GM21390 (cell line): ENCODE data around the gene C22orf39.
A peak's percentile ranks its signal among the peaks of the same experiment; 100 is the strongest.

Source experiments
- ATAC-seq: cut with Tn5 transposase; IDR thresholded peaks from one replicate; pipeline ENCODE4 v1.9.1; 2021; ENCODE audit not compliant: unreplicated experiment

C22orf39 gene, protein sequence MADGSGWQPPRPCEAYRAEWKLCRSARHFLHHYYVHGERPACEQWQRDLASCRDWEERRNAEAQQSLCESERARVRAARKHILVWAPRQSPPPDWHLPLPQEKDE

DNA sequence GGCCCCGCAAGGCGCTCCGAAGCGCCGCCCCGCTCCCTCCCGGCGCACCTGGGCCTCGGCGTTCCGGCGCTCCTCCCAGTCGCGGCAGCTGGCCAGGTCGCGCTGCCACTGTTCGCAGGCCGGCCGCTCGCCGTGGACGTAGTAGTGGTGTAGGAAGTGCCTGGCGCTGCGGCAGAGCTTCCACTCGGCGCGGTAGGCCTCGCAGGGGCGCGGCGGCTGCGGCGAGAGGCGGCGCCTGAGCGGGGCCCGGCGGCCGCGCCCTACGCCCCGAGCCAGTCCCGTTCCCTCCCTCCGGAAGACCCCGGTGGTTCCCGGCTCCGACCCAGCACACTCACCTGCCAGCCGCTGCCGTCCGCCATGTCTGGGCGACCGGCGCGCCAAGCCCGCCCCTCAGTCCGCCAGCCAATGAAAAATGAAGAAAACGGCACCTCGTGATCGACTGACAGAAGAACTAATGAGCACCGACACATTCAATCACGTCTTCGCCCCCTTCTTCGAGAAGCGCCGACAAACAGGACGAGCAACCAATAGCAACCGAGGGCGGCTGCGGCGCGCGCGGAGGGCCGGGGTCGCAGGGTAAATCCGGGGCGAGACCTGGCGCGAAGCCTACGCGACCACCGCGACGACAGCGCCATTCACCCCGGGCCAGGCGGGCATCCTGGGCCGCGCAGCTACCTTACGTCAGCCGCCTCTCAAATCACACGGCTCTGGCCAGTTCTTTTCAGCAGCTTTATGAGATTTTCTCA, at the start of gene C22orf39:
Gene C22orf39, minus strand, starts transcription at position 382 of the 746 bp plus-strand sequence. Its CDS starts 23 bp downstream, at position 359.
- ATAC-seq, result peak; percentile 76

DNA sequence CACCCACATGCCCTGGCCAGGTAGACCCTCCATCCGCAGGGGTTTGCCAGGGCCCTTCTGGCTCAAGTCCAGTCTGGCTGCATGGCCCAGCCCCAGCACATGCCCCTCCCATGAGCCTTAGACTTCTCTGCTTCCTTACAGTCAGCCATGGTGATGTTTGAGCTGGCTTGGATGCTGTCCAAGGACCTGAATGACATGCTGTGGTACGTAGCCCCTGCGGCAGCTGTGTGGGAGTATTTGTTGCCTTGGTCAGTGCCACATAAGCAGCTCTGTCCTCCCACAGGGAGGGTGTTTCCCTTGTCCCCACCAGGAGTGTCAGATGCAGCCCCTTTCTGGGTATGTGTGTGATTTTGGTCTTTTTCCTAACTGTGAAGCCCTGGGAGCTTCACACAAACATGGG, 49.7 kb upstream of the C22orf39 start:
- no peak for ATAC-seq

DNA sequence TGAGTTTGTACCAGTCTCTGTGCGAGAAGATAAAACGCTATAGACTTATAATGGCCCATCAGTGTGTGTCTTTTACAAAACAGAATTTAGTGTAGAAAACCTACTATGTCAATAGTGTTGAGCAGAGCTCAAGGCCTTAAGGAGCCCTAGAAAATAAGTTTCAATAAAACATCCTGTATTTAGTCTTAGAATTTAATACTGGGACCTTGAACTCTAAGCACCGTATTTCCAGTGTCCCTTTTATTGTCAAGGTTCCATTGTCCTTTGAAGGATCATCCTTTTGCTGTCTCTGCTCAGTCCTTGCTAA, 48.8 kb upstream of the C22orf39 start:
- no peak for ATAC-seq

DNA sequence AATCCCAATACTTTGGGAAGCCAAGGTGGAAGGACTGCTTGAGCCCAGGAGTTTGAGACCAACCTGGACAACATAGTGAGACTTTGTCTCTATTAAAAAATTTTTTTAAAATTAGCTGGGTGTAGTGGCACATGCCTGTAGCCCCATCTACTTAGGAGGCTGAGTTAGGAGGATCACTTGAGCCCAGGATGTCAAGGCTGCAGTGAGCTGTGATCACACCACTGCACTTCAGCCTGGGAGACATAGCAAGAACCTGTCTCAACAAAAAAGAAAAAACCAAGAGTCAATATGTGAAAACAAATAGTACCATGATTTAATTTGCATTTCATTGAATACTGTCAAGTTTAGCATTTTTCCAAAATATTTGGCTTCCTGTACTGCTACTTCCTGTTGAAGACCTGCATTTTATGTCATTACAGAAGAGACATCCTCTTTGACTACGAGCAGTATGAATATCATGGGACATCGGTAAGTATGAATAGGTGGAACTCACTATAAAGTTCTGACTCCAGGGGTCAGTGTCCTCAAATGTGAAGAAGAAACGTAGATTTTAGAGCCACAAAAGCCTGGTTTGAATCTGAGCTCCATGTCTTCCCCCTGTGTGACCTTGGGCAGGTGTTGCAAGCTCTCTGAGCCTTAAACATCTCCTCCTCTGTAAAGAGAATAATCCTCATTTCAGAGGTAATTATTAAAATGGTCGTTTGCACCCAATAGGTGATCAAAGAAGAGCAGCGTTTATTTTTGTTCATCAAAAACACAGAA, 48.2 kb upstream of the C22orf39 start:
- ATAC-seq, result no peak

DNA sequence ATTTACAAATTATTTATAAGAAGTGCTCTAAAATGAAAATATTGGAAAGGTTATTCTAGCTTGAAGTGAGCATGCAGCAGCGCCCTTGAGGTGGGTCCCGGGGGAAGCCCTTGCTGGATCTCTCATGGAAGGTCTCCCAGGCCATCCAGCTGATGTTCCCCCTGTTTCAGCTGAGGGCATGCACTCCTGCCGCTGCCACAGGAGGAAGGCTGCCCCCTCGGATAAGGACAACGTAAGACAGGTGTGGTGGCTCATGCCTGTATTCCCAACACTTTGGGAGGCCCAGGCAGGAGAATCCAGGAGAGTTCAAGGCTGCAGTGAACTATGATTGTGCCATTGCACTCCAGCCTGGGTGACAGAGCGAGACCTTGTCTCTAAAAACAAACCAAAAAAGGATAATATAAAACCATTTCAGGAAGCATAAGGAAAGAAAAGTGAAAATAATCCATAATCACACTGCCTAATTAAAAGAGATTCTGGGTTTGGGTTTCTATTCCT, 47.2 kb upstream of the C22orf39 start:
- no peak for ATAC-seq

DNA sequence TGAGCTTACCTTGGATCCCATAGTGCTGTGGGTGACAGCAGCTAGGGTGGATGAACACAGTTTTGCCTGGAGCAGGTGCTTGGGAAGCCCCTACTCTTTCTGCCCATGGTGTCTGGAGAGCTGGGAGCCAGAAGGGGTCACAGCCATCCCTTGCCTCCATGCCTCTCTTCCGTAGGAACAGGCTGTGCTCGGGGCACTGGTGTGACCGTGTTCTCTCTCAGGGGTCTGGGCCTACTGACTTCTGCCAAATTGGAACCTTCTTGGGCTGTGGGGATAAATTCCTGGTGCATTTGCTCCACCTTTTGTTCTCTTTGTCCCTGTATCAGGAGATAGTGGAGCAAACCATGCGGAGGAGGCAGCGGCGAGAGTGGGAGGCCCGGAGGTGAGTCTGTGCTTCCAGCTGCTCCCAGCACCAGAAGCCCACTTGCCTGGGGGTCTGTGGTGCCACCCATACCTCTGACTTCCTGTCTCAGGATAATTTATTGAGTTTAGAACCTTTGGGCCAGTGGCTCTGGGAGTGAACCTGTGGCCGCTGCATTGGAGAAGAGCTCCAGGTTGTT, 46.6 kb upstream of the C22orf39 start:
- no peak for ATAC-seq

DNA sequence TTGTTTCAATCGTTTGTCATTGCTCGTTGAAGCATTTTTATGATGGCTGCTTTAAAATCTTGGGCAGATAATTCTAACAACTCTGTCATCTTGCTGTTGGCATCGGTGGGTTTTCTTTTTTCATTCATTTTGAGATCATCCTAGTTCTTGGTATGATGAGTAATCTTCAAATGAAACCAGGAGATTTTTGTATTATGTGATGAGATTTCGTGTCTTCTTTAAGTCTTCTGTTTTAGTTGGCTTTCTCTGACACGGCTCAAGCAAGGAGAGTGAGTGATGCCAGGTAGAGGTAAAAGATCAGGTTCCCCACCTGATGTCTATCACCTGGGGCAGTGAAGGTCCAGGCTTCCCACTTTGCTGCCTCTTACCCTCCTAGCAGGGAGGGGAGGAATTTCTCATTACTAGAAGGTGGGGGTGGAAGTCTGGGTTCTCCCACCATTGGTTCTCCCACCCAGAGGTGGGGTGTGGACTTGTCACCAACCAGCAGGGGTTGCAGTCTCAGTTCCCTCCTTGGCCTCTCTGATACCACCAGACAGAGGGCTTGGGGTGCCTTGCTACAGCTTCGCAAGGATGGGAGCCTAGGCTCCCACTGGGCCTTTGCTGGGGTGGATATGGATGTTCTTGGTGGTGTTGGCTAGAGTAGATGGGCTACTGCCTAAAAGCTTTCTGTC, 45.1 kb upstream of the C22orf39 start:
- no peak for ATAC-seq

DNA sequence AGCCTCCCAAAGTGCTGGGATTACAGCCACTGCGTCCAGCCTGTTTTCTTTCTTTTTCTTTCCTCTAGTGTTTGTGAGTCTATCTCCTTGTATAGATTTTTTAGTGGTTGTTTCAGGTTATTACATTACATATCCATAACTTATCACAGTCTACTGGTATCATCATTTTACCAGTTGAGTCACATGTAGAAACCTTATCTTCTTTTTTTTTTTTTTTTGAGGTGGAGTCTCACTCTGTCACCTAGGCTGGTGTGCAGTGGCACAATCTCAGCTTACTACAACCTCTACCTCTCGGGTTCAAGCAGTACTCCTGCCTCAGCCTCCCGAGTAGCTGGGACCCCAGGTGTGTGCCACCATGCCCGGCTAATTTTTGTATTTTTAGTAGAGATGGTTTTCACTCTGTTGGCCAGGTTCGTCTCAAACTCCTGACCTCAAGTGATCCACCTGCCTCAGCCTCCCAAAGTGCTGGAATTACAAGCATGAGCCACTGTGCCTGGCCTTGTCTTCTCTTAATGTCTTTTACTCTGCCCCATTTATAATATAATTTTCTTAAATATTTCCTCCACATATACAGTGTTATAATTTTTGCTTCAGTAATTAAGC, 43.2 kb upstream of the C22orf39 start:
- no peak for ATAC-seq

DNA sequence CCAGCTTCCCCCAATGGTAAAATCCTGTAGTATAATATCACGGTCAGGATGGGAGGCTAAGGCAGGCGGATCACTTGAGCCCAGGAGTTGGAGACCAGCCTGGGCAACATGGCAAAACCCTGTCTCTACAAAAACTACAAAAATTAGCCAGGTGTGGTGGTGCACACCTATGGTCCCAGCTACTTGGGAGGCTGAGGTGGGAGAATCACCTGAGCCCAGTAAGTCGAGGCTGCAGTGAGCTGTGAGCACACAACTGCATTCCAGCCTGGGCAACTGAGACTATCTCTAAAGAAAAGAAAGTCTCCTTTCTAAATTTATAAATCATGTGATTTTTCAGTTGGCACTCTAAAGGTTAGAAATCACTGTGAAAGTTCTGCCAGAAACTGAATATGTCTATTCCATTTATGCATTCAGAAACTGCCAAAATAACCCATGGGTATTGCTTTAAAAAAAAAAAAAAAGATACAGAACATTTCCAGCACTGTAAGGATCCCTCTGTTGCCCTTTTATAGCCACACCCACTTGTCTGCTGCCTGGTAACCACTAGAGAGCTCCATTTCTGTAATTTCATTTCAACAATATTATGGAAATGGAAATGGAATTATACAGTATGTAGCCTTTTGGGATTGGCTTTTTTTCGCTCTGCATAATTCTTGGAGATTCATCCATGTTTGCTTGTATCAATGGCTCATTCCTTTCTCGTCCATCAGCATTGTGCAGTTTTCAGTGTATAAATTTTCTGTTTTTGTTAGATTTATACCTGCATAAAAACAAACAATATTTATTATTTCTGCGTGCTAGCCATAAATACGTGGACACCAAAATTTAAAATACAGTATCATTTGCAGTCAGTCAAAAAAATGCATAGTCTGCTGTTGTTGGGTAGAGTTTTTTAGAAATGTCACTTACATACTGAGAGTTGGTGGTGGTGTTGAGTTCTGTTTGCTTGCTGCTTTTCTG, 41.7 kb upstream of the C22orf39 start:
- ATAC-seq, result no peak

DNA sequence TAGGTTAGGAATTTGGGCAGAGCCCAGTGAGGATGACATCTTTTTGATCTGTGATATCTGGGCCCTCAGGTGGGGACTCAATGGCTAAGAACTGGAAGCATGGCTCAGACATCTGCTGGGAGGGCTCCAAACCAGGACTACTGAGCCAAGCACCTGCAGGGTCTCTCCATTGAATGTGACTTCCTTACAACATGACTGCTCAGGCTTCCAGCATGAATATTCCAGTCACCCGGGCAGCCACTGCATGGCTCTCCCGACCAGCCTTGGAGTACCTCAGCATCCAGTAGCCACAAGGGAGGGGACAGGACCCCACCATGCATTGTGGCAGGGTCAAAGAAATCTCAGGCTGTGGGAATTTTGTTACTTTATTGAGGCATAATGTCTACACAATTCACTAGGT, 40.8 kb upstream of the C22orf39 start:
- ATAC-seq, result no peak

DNA sequence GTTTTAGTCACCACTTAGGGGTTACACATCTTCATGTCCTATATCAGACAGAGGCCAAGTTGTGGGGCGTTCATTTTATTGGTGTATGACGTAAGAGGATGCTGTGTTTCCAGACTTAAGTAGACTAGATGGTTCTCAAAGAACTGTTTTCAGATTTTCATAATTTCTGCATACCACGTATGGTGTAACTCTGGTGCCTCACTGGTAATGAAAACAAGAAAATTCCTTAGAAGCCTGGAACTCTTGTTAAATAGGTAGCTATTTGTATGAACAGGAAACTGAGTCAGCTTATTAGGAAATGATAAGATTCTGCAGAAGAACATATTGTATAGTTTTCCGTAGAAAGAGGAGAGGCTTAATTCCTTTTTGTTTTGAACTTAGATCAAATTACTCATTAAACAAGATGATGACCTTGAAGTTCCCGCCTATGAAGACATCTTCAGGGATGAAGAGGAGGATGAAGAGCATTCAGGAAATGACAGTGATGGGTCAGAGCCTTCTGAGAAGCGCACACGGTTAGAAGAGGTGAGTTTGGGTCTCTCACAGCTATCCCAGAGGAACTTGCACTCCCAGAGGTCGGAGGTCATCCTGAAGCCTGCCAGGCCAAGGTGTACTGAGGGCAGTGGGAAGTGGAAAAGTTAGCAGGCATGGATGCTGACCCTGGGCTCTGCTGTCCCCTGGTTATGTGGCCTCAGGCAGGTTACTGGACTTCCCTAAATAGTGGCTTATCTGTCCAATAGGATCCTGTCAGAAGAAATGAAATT, 36.2 kb upstream of the C22orf39 start:
- no peak for ATAC-seq

DNA sequence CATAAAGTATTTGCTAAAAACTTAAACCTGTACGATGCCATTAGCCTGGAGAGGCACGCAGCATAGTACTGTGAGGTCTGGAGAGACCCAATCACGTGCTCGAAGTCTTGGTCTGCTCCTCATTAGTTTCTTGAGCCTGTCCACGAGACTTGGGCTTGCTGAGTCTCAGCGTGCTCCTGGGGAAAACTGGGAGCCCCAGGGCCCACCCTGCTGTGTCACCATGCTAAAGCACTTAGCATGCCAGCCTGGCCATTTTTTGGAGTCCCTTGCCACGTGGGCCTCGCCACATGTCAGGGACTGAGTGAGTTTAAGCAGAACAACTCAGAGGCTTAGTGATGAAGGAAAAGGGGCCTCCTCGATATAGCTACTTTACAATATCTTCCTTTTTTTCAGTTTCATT, 34.8 kb upstream of the C22orf39 start:
- ATAC-seq, result no peak

DNA sequence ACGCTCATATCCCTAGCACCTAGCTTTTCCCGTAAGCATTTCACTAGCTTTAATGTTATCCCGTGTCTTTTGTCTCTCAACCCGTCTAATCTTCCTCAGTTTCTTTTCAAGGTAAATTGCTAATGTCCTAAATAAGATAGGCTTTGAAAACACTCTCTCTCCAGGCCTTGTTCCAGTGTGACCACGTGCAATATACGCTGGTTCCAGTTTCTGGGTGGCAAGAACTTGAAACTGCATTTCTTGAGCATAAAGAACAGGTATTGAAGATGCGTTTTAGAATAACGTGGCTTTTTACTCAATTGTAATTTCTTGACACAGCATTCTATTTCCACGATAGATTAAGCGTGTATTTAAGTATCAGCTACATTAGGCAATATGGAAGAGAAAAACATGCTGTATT, 33.3 kb upstream of the C22orf39 start:
- ATAC-seq, result no peak

DNA sequence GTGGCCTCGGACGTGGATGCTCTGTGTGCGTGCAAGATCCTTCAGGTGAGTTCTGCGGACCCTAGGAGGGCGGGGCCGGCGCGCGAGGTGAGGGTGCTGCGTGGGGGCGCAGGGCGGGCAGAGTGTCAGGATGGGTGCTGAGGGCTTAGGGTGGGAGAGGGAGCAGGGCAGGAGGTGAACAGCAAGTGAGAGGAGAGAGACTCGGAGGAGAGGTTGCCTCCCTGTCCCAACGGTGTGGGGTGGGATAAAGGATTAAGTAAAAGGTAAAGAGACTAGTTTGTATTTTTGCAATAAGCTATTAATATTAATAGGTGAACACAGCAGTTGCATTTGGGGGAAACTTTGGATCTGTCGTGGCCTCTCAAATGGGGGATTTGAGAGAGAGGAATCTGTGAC, 32.7 kb upstream of the C22orf39 start:
- ATAC-seq, result no peak

DNA sequence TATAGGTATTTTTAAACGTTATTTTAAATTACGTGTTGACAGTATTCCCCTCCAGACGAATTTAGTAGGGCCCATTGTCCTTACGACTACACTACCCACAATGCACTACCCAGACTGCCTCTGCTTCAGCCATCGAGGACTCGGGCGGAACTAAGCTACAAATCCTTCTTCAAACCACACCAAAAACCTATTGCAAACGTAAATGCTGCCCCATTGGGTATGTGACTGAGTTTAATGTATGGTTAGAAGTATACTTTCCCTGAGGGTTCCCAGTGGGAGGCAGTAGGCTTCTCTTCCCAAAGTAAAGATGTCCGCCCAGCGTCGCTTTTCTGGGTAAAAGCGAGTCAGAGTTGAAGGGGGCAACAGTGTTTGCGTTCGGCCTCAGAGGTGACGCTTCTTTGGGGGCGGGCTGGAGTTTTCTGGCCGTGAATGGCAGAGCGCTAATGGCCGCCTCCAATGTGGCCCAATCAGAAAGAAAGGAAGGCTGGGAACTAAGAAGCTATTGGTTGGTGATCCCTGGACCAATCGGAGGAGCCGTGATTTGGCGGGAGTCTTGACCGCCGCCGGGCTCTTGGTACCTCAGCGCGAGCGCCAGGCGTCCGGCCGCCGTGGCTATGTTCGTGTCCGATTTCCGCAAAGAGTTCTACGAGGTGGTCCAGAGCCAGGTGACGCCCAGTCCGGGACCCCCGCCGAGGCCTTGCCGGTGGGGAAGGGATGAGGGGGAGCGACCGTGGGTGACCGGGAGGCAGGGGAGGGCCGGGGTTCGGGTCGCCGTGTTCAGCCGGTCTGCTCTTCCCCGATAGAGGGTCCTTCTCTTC, 32.1 kb upstream of the C22orf39 start, which contains the start of gene CDC45:
Gene CDC45, plus strand, starts transcription at position 566 of the 818 bp plus-strand sequence. Its CDS starts 49 bp downstream, at position 615.
- peak; percentile 81 for ATAC-seq

DNA sequence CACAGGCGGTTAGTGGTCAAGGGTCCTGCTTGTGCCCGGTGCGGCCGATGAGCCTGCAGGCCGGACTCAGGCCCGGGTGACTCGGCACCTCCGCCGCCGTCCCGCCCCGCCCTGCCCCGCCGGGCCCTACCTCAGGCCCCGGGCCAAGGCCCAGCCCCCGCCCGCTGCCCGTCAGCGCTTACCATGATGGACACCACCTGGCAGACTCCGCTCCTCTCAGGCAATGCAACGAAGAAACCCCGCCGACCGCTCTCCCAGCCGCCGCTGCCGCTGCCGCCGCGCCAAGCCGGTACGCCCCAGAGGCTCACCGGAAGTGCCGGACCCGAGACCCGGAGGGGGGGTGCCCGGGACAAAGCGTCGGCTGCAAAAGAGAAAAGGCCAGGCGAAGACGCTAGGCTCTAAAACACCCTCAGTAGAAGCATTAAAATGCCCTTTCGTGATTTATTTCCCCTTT, 31.4 kb upstream of the C22orf39 start, which contains the start of gene UFD1:
Gene UFD1, minus strand, starts transcription at position 293 of the 454 bp plus-strand sequence. Its CDS starts 108 bp downstream, at position 185.
- peak; percentile 37 for ATAC-seq

DNA sequence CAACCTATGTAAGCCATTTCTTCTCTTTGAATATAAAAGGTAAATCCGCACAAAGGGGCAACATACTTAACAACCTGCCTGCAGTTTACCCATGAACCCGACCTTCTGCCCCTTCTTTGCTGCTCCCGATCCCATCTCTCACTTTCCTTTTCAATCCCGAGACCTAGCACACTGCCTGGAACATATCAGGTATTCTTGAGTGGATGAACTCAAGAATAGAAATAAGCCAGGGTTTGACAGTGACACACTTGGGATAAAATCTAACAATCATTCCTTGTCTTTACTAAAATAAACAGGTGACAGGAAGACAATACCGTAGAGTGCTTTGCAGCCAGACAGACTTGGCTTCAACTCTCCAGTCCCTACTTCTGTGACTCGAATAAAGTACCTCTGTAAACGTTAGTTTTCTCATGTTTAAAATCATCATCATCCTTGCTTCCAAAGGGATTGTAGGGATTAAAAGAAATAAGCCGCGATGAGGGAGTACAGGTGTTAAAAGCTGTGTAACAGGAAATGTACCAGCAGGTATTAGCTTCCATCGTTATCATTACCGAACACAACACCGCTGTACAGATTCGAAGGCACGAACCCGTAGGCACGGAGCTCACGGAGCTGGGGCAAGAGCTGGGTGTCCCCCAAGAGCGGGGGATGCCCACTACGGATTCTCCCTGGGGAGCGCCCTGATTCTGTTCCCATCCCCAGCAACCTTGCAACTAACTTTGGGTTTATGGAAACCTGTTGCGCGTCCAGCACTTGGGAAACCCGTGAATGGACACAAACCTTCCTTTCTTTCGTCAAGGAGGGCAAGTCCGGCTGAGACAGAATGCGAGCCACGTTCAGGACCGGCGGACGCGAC, 30.8 kb upstream of the C22orf39 start:
- ATAC-seq, result no peak
